Neural cell (in vitro differentiated cells): Measurements from ENCODE around the gene ERMARD.

ENCODE experiments used
- EP300 ChIP-seq: fragments of 450-650 bp; conservative IDR thresholded peaks from 2 replicates; pipeline ENCODE4 v1.6.1; 2014; ENCODE audit warnings: antibody characterized with exemption, mild to moderate bottlenecking, moderate library complexity; ENCODE audit not compliant: poor library complexity, severe bottlenecking
- EZH2 ChIP-seq: fragments of 200-600, 300-800 bp; shearing (Covaris generic), sonication (generic); IDR thresholded peaks from 2 replicates; pipeline ENCODE4 v1.6.1; 2014; ENCODE audit warnings: antibody characterized with exemption, low read length, borderline replicate concordance, mild to moderate bottlenecking; ENCODE audit not compliant: insufficient read depth, poor library complexity, severe bottlenecking
- MXI1 ChIP-seq: fragments of 450-650 bp; conservative IDR thresholded peaks from 2 replicates; pipeline ENCODE4 v1.6.1; 2014; ENCODE audit warnings: antibody characterized with exemption, mild to moderate bottlenecking; ENCODE audit not compliant: poor library complexity, severe bottlenecking
- POLR2AphosphoS5 ChIP-seq: IDR thresholded peaks from 2 replicates; pipeline ENCODE4 v1.6.1; 2012
- RAD21 ChIP-seq: fragments of 450-650 bp; conservative IDR thresholded peaks from 2 replicates; pipeline ENCODE4 v1.6.1; 2014; ENCODE audit warnings: antibody characterized with exemption, mild to moderate bottlenecking, moderate library complexity
- SMC3 ChIP-seq: fragments of 450-650 bp; conservative IDR thresholded peaks from 2 replicates; pipeline ENCODE4 v1.6.1; 2014; ENCODE audit warnings: antibody characterized with exemption, mild to moderate bottlenecking, moderate library complexity; ENCODE audit not compliant: poor library complexity
- TAF1 ChIP-seq: IDR thresholded peaks from 2 replicates; pipeline ENCODE4 v1.6.1; 2012; ENCODE audit warnings: low read depth
- TF ChIP-seq, protein P1 (sequence below): IDR thresholded peaks from 2 replicates; pipeline ENCODE4 v1.6.1; 2012; ENCODE audit warnings: borderline replicate concordance
- TF ChIP-seq, protein P2 (sequence below): fragments of 450-650 bp; IDR thresholded peaks from 2 replicates; pipeline ENCODE4 v1.5.1; 2014; ENCODE audit warnings: antibody characterized with exemption, mild to moderate bottlenecking, moderate library complexity; ENCODE audit not compliant: poor library complexity, severe bottlenecking

DNA sequence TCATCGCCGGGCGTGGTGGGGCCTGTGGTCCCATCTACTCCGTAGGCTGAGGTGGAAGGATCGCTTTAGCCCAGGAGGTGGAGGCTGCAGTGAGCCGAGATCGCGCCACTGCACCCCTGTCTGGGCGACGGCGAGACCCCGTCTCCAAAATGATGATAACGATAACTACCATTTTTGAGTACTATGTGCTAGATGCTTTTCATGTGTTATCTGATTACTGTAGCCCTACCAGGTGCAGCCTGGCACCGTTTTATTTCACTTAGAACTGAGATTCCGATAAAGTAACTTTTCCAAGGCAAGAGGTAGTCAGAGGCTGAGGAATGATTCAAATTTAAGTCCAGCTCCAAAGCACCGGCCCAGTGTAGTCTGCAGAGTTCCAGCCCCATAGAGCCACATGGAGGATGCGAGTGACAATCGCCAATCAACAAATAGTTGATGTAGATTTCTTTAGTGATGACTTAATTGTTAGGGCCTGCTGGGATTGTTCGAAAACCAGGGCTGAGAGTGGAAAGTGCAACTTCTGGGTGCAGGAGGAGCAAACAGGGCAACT, 727 bp downstream of the ERMARD start:
- no peak for TF ChIP-seq TAF1
- TF ChIP-seq POLR2AphosphoS5, result no peak
- TF ChIP-seq, protein P1, sequence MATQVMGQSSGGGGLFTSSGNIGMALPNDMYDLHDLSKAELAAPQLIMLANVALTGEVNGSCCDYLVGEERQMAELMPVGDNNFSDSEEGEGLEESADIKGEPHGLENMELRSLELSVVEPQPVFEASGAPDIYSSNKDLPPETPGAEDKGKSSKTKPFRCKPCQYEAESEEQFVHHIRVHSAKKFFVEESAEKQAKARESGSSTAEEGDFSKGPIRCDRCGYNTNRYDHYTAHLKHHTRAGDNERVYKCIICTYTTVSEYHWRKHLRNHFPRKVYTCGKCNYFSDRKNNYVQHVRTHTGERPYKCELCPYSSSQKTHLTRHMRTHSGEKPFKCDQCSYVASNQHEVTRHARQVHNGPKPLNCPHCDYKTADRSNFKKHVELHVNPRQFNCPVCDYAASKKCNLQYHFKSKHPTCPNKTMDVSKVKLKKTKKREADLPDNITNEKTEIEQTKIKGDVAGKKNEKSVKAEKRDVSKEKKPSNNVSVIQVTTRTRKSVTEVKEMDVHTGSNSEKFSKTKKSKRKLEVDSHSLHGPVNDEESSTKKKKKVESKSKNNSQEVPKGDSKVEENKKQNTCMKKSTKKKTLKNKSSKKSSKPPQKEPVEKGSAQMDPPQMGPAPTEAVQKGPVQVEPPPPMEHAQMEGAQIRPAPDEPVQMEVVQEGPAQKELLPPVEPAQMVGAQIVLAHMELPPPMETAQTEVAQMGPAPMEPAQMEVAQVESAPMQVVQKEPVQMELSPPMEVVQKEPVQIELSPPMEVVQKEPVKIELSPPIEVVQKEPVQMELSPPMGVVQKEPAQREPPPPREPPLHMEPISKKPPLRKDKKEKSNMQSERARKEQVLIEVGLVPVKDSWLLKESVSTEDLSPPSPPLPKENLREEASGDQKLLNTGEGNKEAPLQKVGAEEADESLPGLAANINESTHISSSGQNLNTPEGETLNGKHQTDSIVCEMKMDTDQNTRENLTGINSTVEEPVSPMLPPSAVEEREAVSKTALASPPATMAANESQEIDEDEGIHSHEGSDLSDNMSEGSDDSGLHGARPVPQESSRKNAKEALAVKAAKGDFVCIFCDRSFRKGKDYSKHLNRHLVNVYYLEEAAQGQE, result no peak
- TF ChIP-seq, protein P2, sequence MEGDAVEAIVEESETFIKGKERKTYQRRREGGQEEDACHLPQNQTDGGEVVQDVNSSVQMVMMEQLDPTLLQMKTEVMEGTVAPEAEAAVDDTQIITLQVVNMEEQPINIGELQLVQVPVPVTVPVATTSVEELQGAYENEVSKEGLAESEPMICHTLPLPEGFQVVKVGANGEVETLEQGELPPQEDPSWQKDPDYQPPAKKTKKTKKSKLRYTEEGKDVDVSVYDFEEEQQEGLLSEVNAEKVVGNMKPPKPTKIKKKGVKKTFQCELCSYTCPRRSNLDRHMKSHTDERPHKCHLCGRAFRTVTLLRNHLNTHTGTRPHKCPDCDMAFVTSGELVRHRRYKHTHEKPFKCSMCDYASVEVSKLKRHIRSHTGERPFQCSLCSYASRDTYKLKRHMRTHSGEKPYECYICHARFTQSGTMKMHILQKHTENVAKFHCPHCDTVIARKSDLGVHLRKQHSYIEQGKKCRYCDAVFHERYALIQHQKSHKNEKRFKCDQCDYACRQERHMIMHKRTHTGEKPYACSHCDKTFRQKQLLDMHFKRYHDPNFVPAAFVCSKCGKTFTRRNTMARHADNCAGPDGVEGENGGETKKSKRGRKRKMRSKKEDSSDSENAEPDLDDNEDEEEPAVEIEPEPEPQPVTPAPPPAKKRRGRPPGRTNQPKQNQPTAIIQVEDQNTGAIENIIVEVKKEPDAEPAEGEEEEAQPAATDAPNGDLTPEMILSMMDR, result no peak
- no peak for TF ChIP-seq EZH2
- no peak for TF ChIP-seq EP300
- TF ChIP-seq MXI1, result no peak
- TF ChIP-seq RAD21, result no peak
- TF ChIP-seq SMC3, result no peak
